Small intestine (tissue), 7 donors: ENCODE data around the gene ASTN1. TPM values are rescaled to one million over a fixed set of nuclear protein-coding genes. Genes with fewer than 3 reads are reported as not detected.

Source experiments
- DNase-seq, 2 donors: peaks; one replicate each; pipeline versions ENCODE4 v3.0.0 to v3.0.0-alpha.2; 2013
- FAIRE-seq: peaks from 2 replicates; lab custom pipeline; 2012; peaks lifted over from hg19 to GRCh38; lab: Jason Lieb, UNC
- H3K27ac ChIP-seq, 3 donors: one replicate each; pipeline ENCODE4 v1.5.1; 2013; ENCODE audit warnings: low read length in 2 of 3, mild to moderate bottlenecking in 2 of 3, control low read depth in 1 of 3, inconsistent platforms in 1 of 3, low read depth in 1 of 3, moderate library complexity in 1 of 3
- H3K27me3 ChIP-seq, 3 donors: one replicate each; pipeline ENCODE4 v1.6.1; 2013; ENCODE audit warnings: low read length in 3 of 3, inconsistent platforms in 1 of 3; ENCODE audit not compliant: control insufficient read depth in 3 of 3, insufficient read depth in 3 of 3
- H3K36me3 ChIP-seq, 3 donors: one replicate each; pipeline ENCODE4 v1.6.1; 2013; ENCODE audit warnings: low read length in 3 of 3, inconsistent platforms in 1 of 3, low read depth in 1 of 3, mild to moderate bottlenecking in 1 of 3, moderate library complexity in 1 of 3; ENCODE audit not compliant: control insufficient read depth in 3 of 3, insufficient read depth in 2 of 3
- H3K4me1 ChIP-seq, 3 donors: one replicate each; pipeline ENCODE4 v1.6.1; 2013; ENCODE audit warnings: low read length in 2 of 3, inconsistent platforms in 1 of 3, low read depth in 1 of 3, mild to moderate bottlenecking in 1 of 3, moderate library complexity in 1 of 3; ENCODE audit not compliant: control insufficient read depth in 3 of 3, insufficient read depth in 2 of 3
- H3K4me3 ChIP-seq, 3 donors: one replicate each; pipeline ENCODE4 v1.5.1; 2013; ENCODE audit warnings: low read length in 3 of 3, control low read depth in 1 of 3, inconsistent platforms in 1 of 3, low read depth in 1 of 3, mild to moderate bottlenecking in 1 of 3, moderate library complexity in 1 of 3
- H3K9me3 ChIP-seq, 2 donors: one replicate each; pipeline ENCODE4 v1.6.1; 2013; ENCODE audit warnings: low read depth in 1 of 2, low read length in 1 of 2; ENCODE audit not compliant: control insufficient read depth in 2 of 2, insufficient read depth in 1 of 2
- WGBS, 3 donors: extraction: QIAGEN DNeasy Blood & Tissue Kit; methylation state at CpG; one replicate each; pipeline ENCODE4 v1.1.7; 2013; 5-methylcytosine and 5-hydroxymethylcytosine counted together
- polyA plus RNA-seq, 4 donors: library from polyadenylated mRNA; stranded (reverse) in 3 of 4; unstranded in 1 of 4; fragments of 200-250 nt in 3 of 4; fragments of 120-200 nt in 1 of 4; gene quantifications; one replicate each; pipeline versions ENCODE4 v1.2.1 to v1.2.3, GENCODE V29; 2013
- donor health status: healthy with polysubstance abuse.
- donor health status: control.
- donor health status: control.
- donor health status: Bipolar disorder and iron deficiency.
- donor health status: healthy.

Gene ASTN1
- polyA plus RNA-seq, 4 donors = 0.15 to 0.90 TPM; not detected in 2

DNA sequence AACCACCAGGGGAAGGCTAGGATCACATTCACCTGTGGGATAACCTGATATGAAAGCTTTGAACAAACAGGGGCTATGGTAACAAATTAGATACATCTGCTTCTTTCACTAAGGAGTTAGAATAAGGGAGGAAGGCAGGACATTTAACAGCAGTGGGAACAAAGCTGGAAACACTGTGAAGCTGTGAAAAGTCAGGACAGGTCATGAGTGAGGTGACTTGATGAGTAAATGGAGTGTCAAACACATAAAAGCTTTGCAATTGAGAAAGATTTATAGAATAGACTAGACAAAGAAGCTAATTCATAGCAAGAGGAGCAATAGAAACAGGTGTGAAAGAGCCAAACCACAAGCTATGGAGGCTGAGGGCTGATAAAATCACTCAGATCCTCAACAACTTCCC is 110.0 kb downstream of the ASTN1 start:
- no peak overlapping the region for H3K4me3 ChIP-seq
- no peaks in the 10 kb centered on the region for H3K9me3 ChIP-seq
- H3K36me3 ChIP-seq = no peaks in the 10 kb centered on the region
- H3K27me3 ChIP-seq = no peaks in the 10 kb centered on the region
- DNase-seq (no peak), FAIRE-seq (no peak)
- no peaks in the 10 kb centered on the region for H3K4me1 ChIP-seq
- no peak overlapping the region for H3K27ac ChIP-seq

DNA sequence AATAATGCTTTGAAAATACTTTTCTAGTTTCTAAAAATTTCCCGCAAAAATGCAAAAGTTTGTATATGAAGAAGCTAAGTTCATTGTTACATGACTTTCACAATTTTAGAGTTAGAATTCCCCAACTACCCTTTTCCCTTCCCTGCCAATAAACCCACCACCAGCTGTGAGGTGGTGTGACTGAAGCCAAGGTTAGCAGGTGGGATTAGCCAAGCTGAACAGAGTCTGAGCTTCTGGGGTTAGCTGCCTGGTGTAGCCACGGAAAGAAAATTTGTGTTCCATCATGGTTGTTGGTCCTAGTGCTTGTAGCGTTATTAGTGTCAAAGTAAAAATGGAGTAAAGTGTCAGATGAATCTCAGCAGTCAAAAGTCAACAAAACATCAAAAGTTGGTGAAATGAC is 110.9 kb downstream of the ASTN1 start:
- H3K27ac ChIP-seq = no peak overlapping the region
- 82 to 83% (median 83%) methylated on average over 3 of the region's 3 CpGs for WGBS, 3 donors
- FAIRE-seq = no peak

DNA sequence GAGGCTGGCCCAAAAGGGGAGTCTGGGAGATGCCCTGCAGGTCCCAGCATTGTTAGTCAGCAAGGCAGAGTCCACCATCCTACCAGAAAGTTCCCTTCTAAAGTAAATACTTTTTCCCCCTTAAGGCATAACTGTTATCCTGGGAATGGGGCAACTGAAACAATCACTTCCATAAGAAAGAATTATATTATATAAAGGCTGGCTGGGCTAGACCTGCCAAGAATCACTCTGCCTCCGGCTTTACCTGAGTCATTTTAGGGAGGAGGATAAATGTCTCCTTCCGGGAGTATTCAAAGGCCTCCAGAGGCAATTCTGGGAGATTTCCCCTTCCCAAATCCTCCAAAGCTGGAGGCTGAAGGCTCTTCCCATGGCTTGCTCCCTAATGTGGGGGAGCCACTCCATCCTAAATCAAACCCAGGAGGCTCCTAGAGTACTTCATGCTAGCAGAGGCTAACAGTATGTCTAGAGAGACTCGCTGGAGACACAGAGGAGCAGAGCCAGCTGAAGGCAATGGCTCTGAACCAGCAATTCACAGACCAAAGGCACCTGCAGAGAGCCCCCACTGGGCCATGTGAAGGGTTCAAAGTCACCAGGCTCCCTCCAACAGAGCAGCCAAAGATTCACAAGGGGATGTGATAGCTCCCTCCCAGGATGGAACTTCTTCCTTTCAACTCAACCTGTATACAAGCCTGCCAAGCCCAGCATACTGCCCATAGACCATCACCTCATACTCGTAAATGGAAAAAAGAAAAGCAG is 116.0 kb downstream of the ASTN1 start:
- no peaks in the 10 kb centered on the region for H3K4me1 ChIP-seq
- FAIRE-seq (no peak), DNase-seq (no peak)
- H3K36me3 ChIP-seq = no peaks in the 10 kb centered on the region
- no peaks in the 10 kb centered on the region for H3K27me3 ChIP-seq
- no peaks in the 10 kb centered on the region for H3K9me3 ChIP-seq
- no peak overlapping the region for H3K27ac ChIP-seq
- H3K4me3 ChIP-seq = no peak overlapping the region
- 56 to 64% (median 57%) methylated on average over 4 of the region's 4 CpGs for WGBS, 3 donors

More for the DNA sequence above, 110.9 kb downstream of the ASTN1 start:
- Histone ChIP-seq H3K9me3 (no peaks in the 10 kb centered on the region), H3K36me3 (no peaks in the 10 kb centered on the region), H3K4me3 (no peak overlapping the region), H3K4me1 (no peaks in the 10 kb centered on the region), H3K27me3 (no peaks in the 10 kb centered on the region)
- no peak for DNase-seq

DNA sequence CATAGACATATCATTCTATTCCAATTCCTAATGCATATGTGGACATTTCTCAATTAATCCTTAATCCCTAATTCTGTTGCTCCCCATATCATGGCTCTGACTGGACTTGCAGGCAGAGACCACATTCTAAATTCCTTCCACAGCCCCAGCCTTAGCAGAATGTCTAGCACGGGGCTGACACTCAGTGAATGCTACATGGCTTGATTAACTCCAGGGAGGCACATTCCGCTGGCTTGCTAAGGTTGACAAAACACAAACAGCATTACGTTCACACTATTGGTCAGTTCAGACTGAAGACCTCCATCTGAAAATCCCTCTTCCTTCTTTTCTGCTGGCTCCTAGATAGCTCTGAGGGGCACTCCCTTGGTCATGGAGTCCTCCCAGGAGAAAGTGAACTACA is 119.4 kb downstream of the ASTN1 start:
- Histone ChIP-seq H3K36me3 (no peaks in the 10 kb centered on the region), H3K4me3 (no peak overlapping the region), H3K9me3 (no peaks in the 10 kb centered on the region), H3K27ac (no peak overlapping the region), H3K4me1 (no peaks in the 10 kb centered on the region), H3K27me3 (no peaks in the 10 kb centered on the region)
- FAIRE-seq (no peak), DNase-seq (no peak)
- 62 to 72% (median 68%) methylated on average over 3 of the region's 3 CpGs for WGBS, 3 donors

DNA sequence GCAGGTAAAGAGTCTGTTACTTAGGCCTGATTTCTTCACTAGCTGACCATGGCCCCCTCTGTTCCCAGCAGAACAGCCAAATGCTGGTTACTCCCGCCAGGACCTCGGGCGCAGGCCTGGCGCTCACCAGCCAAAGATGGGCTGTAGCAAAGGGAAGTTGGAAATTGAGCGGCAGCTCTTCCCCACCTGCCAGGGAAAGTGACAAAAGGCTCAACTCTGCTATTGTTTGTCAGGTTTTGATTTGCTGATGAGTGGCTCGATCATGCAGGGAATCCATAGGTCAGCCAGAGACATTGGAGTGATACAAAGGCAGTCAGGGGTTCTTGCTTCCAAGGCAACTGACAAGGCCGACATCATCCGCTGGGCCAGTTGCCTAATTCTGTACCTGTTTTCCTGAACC is 120.1 kb downstream of the ASTN1 start:
- DNase-seq = no peak
- no peaks in the 10 kb centered on the region for H3K9me3 ChIP-seq
- no peak for FAIRE-seq
- 69 to 72% (median 72%) methylated on average over 8 of the region's 8 CpGs for WGBS, 3 donors
- H3K27me3 ChIP-seq = no peaks in the 10 kb centered on the region
- H3K4me3 ChIP-seq = no peak overlapping the region
- H3K27ac ChIP-seq = no peak overlapping the region
- H3K36me3 ChIP-seq = no peaks in the 10 kb centered on the region
- H3K4me1 ChIP-seq = no peaks in the 10 kb centered on the region

DNA sequence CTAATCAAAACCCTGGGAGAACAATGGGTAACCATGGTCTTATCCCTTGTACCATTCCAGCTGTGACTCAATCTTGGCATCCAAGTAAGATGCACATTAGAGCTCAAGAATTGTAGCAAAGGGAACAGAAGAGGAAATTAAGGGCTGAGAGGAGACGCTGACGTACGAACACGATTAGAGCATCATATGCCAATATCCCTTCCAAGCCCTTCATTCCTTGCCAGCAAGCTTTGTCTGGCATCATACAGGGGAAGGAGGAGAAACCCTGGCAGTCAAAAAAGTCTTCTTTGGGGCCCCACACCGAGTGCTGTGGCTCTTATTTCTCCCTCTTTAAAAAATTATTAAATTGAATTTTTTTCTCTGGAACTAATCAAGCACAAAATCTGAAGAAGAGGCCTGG is 120.9 kb downstream of the ASTN1 start:
- Histone ChIP-seq H3K4me1 (no peaks in the 10 kb centered on the region), H3K27ac (no peak overlapping the region), H3K27me3 (no peaks in the 10 kb centered on the region), H3K36me3 (no peaks in the 10 kb centered on the region), H3K4me3 (no peak overlapping the region), H3K9me3 (no peaks in the 10 kb centered on the region)
- no peak for DNase-seq
- no peak for FAIRE-seq
- 76 to 79% (median 76%) methylated on average over 5 of the region's 5 CpGs for WGBS, 3 donors

DNA sequence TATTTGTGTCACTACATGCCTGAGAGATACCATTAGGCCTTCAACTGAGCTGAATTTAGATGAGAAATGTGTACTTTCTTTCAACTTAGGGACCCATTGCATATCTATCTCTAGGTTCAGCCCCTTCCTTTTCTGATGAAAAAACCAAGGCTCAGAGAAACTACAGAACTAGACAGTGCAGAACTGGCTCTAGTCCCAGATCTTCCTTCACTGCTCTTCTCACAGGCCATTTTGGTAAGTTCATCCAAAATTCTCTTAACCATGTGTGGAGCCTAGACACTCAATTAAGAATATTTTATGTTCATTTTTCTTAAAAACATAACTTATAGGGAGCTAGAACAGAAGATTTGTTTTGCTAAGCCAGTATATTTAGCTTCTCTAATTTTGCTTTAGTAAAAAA is 128.9 kb downstream of the ASTN1 start:
- Histone ChIP-seq H3K27ac (no peak overlapping the region), H3K27me3 (peaks cover 0 to 3% (median 0%) of the 10 kb centered on the region in 3 donors), H3K36me3 (no peaks in the 10 kb centered on the region), H3K4me1 (no peaks in the 10 kb centered on the region), H3K4me3 (no peak overlapping the region), H3K9me3 (no peaks in the 10 kb centered on the region)
- FAIRE-seq (no peak), DNase-seq (no peak)

DNA sequence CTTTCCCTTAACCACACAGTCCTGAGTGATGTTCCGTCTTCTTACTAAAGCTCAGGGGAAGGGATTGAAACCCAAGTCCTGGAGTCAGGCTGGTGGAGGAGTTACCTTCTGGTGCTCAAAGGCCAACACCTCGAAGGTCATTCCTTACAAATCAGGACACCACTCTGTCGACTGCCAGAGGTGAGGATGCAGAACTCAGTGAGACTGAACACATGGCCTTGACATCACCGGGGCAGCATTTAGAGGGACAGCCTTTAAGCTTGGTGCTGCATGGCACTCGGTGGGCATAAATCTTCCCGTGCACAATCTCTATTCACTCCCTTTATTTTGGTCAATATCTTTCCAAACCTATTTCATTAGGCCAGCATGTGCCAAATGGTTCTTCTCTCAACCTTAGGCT is 130.9 kb downstream of the ASTN1 start:
- FAIRE-seq = no peak

DNA sequence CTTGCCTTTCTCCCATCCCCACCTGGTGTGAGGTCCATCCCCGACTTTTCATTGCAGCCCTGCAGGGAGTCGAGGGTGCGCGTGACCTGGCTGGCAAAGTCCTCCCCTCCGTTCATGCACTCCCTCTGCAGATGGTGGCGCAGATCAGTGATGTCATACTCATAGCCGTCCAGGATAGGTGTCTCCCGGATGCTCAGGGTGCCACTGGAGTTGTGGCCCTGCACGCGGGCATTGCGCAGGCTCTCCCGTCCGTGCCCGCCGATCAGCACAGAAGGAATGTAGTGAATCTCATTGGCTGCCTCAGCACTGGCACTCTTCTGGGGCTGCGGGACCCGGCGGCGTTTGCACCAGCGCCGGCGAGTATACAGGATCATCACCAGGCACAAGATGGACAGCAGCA is 132.1 kb downstream of the ASTN1 start:
- H3K4me1 ChIP-seq = no peaks in the 10 kb centered on the region
- DNase-seq (no peak), FAIRE-seq (no peak)
- H3K36me3 ChIP-seq = no peaks in the 10 kb centered on the region
- no peak overlapping the region for H3K4me3 ChIP-seq
- peaks cover 0 to 3% (median 0%) of the 10 kb centered on the region in 3 donors for H3K27me3 ChIP-seq
- no peaks in the 10 kb centered on the region for H3K9me3 ChIP-seq
- WGBS, 3 donors = 80 to 88% (median 87%) methylated on average over 22 of the region's 22 CpGs
- H3K27ac ChIP-seq = no peak overlapping the region

More for the DNA sequence above, 130.9 kb downstream of the ASTN1 start:
- Histone ChIP-seq H3K9me3 (no peaks in the 10 kb centered on the region), H3K4me3 (no peak overlapping the region), H3K36me3 (no peaks in the 10 kb centered on the region), H3K27me3 (peaks cover 0 to 3% (median 0%) of the 10 kb centered on the region in 3 donors), H3K4me1 (no peaks in the 10 kb centered on the region), H3K27ac (no peak overlapping the region)
- no peak for DNase-seq
- WGBS, 3 donors = 69 to 78% (median 69%) methylated on average over 6 of the region's 6 CpGs
